A673 (cell line): Measurements from ENCODE around the gene HMGB4.

ENCODE experiments used
- EZH2 ChIP-seq: fragments of 200-600 bp; sonication (generic); IDR thresholded peaks from 2 replicates; pipeline ENCODE4 v1.6.1; 2017; ENCODE audit warnings: borderline replicate concordance, low read depth, mild to moderate bottlenecking, mixed read lengths, antibody characterized with exemption, low read length; ENCODE audit not compliant: poor library complexity, severe bottlenecking
- TF ChIP-seq, protein P1 (sequence below): fragments of 300-800, 200-600 bp; sonication (generic); conservative IDR thresholded peaks from 2 replicates; pipeline ENCODE4 v1.5.1; 2017; ENCODE audit warnings: low read depth, mild to moderate bottlenecking, antibody characterized with exemption, low read length, moderate library complexity, mixed read lengths

DNA sequence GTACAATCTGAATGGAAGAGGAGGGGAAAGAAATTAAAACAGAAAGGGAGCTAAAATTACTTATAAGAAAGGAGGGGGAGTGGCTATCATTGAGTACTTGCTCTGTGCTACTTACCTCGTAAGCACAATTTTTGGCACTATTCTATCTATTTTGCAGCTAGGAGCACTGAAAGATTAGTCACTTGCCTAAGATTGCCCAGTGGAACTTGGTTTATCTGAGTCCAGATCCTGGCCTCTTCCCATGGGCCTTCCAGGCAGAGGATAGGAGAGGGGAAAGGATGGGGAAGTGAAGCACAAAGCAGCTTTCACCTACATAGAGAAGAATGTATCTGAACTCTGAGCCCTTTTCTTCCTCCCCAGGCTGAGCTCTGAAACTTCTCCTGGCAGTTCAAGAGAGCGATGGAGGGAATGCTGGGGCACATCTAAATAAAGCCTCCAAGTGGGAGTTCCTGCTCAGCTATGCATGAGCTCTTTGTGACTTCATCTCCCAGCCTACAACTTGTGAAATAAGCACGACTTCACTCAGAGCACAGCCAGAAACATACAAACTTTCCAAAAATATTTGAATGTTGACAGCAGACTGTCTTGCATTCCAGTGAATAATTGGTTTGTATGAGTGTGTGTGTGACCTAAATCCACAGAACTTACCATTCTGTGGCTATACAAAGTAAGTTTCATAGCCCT lies 29.4 kb downstream of the HMGB4 start:
- TF ChIP-seq, protein P1, sequence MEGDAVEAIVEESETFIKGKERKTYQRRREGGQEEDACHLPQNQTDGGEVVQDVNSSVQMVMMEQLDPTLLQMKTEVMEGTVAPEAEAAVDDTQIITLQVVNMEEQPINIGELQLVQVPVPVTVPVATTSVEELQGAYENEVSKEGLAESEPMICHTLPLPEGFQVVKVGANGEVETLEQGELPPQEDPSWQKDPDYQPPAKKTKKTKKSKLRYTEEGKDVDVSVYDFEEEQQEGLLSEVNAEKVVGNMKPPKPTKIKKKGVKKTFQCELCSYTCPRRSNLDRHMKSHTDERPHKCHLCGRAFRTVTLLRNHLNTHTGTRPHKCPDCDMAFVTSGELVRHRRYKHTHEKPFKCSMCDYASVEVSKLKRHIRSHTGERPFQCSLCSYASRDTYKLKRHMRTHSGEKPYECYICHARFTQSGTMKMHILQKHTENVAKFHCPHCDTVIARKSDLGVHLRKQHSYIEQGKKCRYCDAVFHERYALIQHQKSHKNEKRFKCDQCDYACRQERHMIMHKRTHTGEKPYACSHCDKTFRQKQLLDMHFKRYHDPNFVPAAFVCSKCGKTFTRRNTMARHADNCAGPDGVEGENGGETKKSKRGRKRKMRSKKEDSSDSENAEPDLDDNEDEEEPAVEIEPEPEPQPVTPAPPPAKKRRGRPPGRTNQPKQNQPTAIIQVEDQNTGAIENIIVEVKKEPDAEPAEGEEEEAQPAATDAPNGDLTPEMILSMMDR, result no peak
- no peak for TF ChIP-seq EZH2
